GM12891 (cell line): ENCODE measurements around the gene STAT5B. TPM values are rescaled to one million over a fixed set of nuclear protein-coding genes. Genes with fewer than 3 reads are reported as not detected.
"Not testable (repeated sequence)": the region's sequence is repeated elsewhere in the genome, so short reads cannot be mapped to it uniquely, and the experiment has no call there.

Experiments used
- DNase-seq: peaks from one replicate; pipeline ENCODE4 v3.0.0; 2011; ENCODE audit warnings: low spot score; ENCODE audit not compliant: insufficient read length
- FAIRE-seq: peaks from 2 replicates; lab custom pipeline; 2011; peaks lifted over from hg19 to GRCh38; lab: Jason Lieb, UNC
- PAX5 ChIP-seq: IDR thresholded peaks from 2 replicates; pipeline ENCODE4 v1.6.1; 2011; ENCODE audit warnings: low read length, moderate library complexity, mild to moderate bottlenecking; ENCODE audit not compliant: insufficient read depth, severe bottlenecking
- POLR2A ChIP-seq: IDR thresholded peaks from 2 replicates; pipeline ENCODE4 v1.6.1; 2011; ENCODE audit warnings: low read depth, low read length, control low read depth
- POLR2AphosphoS5 ChIP-seq: IDR thresholded peaks from 2 replicates; pipeline ENCODE4 v1.6.1; 2011; ENCODE audit warnings: low read depth, low read length, control low read depth
- POU2F2 ChIP-seq: IDR thresholded peaks from 2 replicates; pipeline ENCODE4 v1.6.1; 2011; ENCODE audit warnings: low read depth, mild to moderate bottlenecking, control low read depth, low read length, moderate library complexity
- SPI1 ChIP-seq: IDR thresholded peaks from 2 replicates; pipeline ENCODE4 v1.6.1; 2011; ENCODE audit warnings: low read depth, low read length, control low read depth
- TAF1 ChIP-seq: IDR thresholded peaks from 2 replicates; pipeline ENCODE4 v1.6.1; 2011; ENCODE audit warnings: low read depth, low read length, control low read depth
- polyA plus RNA-seq: library from polyadenylated mRNA; unstranded; fragments of >200 nt; gene quantifications from one replicate; pipeline ENCODE4 v1.2.1, GENCODE V29; 2012; ENCODE audit warnings: low read depth, missing spikeins, inconsistent platforms; ENCODE audit not compliant: missing spikeins

STAT5B gene
- 37.3 TPM for polyA plus RNA-seq

DNA sequence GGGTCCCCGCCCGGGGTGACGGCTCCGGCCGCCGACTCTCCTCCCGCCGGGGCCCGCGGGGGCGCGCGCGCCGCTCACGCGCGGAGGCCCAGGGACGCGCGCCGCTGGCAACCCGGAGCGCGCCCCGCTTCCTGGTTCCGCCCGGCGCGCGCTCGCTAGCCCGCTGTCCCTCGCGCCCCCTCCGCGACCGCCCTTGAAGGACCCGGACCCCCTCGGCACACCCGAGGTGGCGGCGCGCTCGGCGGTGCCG, at the start of gene STAT5B:
STAT5B (minus strand) TSS at position 33 of the 250 bp plus-strand sequence. CDS start 44,264 bp downstream, outside the sequence.
- no peak for TF ChIP-seq POLR2A
- TF ChIP-seq POU2F2: no peak
- TF ChIP-seq TAF1: peak; percentile 16; the same call in 1 of the 2 replicates
- TF ChIP-seq SPI1: no peak
- peak; percentile 41 for TF ChIP-seq PAX5
- TF ChIP-seq POLR2AphosphoS5: no peak
- DNase-seq: peak; percentile 88
- peak; percentile 91 for FAIRE-seq

DNA sequence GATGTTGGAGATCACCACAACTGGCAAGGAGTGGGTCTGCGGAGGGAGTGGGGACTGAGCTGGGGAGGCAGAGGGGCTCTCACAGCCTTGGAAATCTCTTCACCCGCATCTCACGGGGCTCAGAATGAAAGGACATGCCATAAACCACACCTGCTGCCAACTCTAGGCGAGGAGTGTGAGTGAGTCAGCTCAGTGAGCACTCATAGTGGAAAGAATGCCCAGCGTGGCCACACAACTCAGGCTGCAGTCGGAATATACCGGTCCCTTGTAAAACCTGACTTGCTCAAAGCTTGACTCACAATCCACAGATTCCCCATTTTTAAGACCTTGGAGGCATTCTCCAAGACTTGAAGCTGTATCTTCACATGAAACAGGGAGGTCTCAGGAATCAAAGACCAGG, 48.8 kb upstream of the STAT5B start:
- no peak for FAIRE-seq

DNA sequence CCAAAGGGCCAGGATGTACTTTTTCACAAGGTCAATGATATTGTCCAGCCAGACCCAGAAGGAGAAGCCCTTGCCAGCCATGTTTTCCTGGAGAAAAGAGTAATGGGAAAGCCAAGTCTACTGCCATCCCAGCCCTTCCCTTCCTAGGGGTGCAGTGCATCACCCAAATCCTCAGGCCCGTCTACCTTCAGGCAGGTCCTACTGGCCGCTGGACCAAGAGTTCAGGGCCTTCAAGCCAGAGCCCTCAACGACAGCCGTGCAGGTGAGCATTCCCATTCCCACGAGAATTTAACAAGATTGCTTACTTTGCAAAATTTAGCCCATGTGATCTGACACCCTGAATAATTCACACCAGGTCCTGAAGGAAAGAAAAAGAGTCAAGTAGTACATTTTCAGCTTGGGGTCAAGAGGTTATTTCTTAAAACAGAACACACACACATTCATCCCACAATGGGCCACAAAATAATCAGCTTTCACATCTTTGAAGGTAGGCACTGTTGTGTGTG, 47.1 kb upstream of the STAT5B start:
- no peak for TF ChIP-seq POU2F2
- no peak for TF ChIP-seq SPI1
- no peak for TF ChIP-seq POLR2AphosphoS5
- no peak for TF ChIP-seq PAX5
- TF ChIP-seq POLR2A: no peak
- FAIRE-seq (no peak), DNase-seq (no peak)

More for the DNA sequence above, 48.8 kb upstream of the STAT5B start:
- TF ChIP-seq SPI1 (no peak), POLR2A (no peak), PAX5 (no peak), TAF1 (no peak)
- DNase-seq: no peak

DNA sequence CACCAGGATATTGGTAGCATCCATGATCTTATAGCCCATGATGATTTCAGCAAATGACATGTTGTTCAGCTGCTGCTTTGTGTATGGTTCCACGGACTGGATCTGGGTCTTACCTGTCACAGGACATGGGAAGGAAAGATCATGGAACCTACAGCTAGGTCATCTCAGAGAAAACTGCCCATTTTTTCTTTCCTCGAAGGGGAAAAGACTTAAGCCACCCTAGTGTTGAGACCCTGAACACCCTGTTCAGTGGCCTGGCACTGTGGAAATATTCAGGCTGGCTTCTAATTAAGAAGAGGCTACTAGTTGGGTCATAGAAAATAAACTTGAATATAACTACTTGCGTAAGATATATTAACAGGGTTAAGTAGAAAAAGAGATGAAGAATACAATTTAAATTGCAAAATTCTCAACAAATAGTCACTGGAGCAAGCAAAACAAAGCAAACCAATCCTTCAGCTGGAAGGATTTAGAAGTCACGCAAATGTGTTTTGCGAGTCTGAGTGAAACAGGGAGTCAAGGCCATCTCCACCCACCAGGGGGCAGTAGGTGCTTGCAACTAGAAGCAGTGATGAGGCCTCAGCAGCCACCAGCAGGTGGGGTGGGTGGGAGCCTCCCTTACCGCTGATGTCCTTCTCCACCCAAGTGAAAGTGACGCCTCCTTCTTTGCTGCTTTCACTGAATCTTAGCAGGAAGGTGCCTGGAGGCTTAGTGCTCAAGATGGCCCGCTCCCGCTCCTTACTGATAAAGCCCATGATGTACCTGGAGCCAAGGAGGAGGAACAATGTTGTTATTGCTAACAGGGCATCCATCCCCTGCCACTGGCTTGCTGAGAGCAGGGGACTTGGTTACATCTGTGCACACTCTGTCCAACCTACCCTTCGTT, 46.4 kb upstream of the STAT5B start:
- DNase-seq: peak; percentile 72
- FAIRE-seq: peak; percentile 95
- peak; percentile 52; the same call in 1 of the 2 replicates for TF ChIP-seq POU2F2
- no peak for TF ChIP-seq SPI1
- no peak for TF ChIP-seq TAF1
- TF ChIP-seq PAX5: no peak
- 0 out of 2 replicates have a peak, but pooled peaks have one; percentile 33 for TF ChIP-seq POLR2AphosphoS5
- no peak for TF ChIP-seq POLR2A

DNA sequence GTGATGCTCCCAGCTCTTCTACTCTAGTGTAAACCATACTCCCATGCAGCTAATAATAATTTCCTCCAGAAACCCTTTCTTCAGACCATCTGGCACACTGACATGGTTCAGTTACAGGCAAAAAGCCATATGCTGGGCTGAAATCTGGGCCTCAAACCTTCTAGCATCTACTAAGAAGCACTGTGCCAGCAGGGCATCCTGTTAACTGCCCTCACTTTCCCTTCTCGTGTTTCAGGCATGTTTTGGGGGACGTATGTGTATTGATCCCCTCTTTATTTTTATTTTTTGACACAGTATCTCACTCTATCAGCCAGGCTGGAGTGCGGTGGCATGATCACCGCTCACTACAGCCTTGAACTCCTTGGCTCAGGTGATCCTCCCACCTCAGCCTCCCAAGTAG, 45.4 kb upstream of the STAT5B start:
- TF ChIP-seq PAX5 (no peak), SPI1 (no peak), POU2F2 (no peak), POLR2AphosphoS5 (no peak), POLR2A (no peak), TAF1 (no peak)
- no peak for FAIRE-seq

DNA sequence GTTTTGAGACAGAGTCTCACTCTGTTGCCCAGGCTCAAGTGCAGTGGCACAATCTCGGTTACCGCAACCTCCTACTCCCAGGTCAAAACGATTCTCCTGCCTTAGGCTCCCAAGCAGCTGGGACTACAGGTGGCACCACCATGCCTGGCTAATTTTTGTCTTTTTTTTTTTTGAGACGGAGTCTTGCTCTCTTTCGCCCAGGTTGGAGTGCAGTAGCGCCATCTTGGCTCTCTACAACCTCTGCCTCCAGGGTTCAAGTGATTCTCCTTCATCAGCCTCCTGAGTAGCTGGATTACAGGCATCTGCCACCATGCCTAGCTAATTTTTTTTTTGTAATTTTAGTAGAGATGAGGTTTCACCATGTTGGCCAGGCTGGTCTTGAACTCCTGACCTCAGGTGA, 41.8 kb upstream of the STAT5B start:
- FAIRE-seq, DNase-seq: not testable (repeated sequence)

More for the DNA sequence above, 45.4 kb upstream of the STAT5B start:
- no peak for DNase-seq

DNA sequence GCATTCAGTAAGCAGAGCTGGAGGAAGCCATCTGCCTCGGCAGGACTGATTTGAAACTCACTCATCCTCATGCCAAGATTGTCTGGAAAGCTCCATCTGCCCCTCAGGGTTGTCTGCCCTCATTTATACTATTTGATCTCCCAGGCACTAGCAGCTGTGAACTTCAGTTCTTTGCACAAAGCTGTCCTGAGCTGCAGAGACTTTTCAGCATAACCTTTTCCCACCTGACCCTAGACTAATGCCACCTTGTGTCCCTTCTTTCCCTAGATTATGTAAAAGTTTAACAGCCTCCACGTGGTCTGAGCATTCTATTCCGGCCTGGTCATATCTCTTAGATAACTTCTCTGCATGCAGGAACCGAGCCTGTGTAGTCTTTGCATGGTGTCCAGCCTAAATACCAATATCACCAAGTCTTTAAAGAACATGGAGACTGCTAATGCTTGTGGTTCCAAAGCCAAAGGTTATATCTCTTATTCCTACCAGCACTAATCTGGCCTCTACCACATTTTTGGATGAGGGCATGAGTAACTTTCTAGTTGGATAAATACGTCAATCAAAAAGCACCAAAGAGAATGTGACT, 41.2 kb upstream of the STAT5B start:
- FAIRE-seq (no peak), DNase-seq (no peak)
- TF ChIP-seq POU2F2: no peak

DNA sequence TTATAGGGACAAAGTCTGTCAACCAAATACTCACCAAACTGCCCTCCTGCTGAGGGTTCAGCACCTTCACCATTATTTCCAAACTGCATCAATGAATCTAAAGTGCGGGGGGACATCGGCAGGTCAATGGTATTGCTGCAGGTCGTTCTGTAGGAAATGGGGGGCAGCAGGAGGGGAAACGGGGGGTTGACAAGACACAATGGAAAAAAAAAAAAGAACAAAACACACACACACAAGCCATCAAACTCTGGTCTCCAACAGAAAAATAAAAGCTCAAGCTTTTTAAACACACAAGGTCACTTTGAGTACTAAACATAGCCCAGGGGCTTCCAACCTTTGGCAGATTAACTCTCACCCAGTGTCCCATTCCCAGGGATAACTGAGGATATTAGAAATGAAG, 40.6 kb upstream of the STAT5B start:
- DNase-seq: no peak

DNA sequence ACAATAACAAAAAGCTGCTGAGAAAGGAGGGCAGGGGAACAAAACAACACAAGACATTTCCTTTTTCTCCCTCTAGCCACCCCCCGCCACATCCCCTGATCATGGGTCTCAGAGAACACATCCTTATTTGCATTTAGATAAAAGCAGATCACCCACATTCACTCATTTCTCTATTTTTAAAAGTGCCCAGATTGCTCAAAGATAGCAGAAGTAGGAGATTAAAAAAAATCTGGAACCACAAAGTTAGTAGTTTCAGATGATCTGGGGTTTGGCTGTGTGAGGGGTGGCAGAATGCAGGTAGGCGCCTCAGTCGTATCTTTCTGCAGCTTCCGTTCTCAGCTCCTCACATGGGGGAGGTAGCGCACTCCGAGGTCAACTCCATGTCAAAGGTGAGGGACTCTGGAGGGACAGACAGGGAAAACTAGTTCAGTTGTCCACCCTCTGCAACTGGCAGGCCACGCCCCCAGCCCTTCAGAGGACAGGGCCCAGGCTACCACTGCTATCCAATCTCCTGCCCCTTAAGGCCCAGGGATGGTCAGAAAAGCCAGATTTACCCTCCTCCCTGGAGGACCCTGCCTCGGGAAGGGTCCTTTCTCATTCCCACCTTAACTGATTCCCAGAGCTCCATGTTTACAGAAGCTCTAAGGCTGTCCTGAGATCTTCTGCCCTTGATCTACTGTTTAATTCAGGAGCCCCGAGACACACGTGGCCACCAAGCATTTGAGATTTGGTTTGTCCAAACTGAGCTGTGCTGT, 39.4 kb upstream of the STAT5B start:
- FAIRE-seq: peak; percentile 71

More for the DNA sequence above, 40.6 kb upstream of the STAT5B start:
- TF ChIP-seq POLR2A (no peak), TAF1 (no peak), PAX5 (no peak), POU2F2 (no peak), SPI1 (no peak), POLR2AphosphoS5 (no peak)
- FAIRE-seq: no peak

More for the DNA sequence above, 39.4 kb upstream of the STAT5B start:
- TF ChIP-seq SPI1 (peak; percentile 33; the same call in 1 of the 2 replicates), POLR2AphosphoS5 (no peak), PAX5 (no peak), POU2F2 (peak; percentile 71)
- no peak for DNase-seq
